HG02973 (cell line): ENCODE results near the gene LPCAT3.
"Not testable (repeated sequence)": the region's sequence is repeated elsewhere in the genome, so short reads cannot be mapped to it uniquely, and the experiment has no call there.

ENCODE experiments used
- ATAC-seq: cut with Tn5 transposase; IDR thresholded peaks from one replicate; pipeline ENCODE4 v1.9.1; 2021; ENCODE audit warnings: moderate library complexity; ENCODE audit not compliant: unreplicated experiment

Gene LPCAT3

DNA sequence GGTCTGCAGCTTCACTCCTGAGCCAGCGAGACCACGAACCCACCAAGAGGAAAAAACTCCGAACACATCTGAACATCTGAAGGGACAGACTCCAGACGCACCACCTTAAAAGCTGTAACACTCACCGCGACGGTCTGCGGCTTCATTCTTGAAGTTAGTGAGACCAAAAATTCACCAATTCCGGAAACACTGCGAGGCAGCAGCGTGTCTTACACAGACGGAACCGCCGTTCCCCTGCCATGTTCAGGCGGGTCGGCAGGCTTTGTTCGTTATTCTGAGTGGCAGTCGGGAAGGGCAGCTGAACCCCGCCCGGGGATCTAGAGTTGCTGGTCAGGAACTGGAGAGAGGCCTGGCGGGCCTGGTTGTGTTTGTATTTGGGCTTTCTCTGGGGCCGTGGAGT is 20.3 kb upstream of the LPCAT3 start:
- no peak for ATAC-seq

DNA sequence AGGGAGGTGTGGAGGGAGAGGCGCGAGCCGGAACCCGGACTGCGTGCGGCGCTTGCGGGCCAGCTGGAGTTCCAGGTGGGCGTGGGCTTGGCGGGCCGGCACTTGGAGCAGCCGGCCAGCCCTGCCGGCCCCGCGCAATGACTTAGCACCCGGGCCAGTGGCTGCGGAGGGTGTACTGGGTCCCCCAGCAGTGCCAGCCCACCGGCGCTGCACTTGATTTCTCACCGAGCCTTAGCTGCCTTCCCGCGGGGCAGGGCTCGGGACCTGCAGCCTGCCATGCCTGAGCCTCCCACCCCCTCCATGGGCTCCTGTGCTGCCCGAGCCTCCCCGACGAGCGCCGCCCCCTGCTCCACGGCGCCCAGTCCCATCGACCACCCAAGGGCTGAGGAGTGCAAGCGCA is 19.1 kb upstream of the LPCAT3 start:
- not testable (repeated sequence) for ATAC-seq

DNA sequence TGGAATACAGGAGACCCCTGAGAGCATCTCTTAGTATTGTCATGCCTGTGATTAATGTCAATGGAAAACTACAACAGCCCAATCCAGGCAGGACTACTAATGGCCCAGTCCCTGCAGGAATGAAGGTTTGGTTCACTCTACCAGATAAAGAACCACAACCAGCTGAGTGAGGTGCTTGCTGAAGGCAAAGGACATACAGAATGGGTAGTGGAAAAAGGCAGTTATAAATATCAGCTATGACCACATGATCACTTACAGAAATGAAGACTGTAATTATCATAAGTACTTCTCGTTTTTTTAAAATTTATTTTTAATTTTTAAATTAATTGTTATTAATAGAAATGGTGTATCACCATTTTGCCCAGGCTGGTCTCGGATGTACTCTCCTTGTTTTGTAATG is 17.2 kb upstream of the LPCAT3 start:
- no peak for ATAC-seq

DNA sequence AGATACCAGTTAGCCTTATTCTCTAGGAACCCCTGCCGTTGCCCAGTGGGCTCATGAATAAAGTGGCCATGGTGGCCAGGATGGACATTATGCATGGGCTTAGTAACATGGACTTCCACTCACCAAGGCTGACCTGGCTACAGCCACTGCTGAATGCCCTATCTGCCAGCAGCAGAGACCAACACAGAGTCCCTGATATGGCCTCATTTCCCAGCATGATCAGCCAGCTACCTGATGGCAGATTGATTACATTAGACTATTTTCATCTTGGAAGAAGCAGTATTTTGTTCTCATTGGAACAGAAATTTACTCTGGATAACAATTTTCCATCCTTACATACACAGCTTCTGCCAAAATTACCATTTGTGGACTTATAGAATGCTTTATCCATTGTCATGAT is 16.2 kb upstream of the LPCAT3 start:
- ATAC-seq: no peak

DNA sequence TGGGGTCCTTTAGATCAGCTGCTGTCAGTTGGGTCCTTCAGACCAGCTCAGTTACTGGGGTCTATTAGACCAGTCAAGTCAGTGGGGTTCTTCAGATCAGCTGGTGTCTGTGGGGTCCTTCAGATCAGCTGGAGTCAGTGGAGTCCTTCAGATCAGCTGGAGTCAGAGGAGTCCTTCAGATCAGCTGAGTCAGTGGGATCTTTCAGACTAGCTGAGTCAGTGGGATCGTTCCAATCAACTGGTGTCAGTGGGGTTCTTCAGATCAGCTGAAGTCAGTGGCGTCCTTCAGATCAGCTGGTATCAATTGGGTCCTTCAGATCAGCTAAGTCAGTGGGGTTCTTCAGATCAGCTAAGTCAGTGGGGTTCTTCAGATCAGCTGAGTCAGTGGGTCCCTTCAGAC is 14.7 kb upstream of the LPCAT3 start:
- no peak for ATAC-seq

DNA sequence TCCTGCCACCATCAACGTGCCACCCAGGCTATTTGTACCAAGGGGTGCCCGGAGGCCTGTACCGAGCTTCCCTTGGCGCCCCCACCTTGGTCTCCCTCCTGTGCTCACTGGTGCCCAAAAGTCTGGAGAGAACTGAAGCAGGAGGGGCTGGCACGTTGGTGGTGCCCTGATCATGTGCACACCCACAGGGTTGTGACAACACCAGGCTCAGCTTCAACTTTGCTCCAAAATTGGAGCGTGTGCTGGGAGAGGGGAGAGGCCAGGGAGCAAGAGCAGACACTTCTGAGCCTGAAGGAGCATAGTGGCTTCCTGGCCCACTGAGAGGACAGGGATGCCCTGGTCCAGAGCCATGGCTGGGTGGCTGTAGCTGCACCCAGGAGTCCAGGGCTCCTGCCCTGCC is 13.0 kb upstream of the LPCAT3 start:
- no peak for ATAC-seq

DNA sequence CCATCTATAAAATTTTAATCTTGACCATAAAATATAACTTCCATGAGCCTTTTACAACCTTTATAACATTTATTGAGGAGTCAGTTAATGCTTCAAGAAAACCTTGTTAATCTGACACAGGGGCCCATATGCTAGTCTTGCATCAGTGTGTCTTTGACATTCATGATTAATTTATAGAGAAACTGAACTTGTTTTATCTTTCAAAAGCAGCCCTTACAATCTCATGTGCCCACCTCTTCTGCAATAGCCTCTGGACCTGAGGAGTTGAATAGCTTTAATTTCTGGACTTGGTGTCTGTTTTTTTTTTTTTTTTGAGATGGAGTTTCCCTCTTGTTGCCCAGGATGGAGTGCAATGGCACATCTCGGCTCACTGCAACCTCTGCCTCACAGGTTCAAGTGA is 8.6 kb upstream of the LPCAT3 start:
- no peak for ATAC-seq

DNA sequence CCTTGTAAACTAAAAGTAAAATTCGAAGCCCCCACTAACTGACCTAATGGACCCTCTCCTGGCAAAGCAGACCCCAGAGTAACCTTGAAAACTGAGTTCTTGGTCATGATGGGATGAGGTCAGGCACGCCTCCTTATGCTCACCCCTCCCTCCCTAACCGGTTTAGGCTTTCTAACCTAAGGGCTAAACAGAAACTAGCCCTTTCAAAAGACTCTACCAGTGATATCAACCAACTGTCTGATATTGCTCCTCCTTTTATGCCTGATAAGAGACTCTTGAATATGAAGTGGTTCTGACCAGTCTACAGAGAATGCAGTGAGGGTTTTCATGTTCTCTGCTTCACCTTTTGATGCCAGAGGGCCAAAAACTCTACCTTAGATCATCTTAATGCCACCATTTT is 4.8 kb upstream of the LPCAT3 start:
- no peak for ATAC-seq

DNA sequence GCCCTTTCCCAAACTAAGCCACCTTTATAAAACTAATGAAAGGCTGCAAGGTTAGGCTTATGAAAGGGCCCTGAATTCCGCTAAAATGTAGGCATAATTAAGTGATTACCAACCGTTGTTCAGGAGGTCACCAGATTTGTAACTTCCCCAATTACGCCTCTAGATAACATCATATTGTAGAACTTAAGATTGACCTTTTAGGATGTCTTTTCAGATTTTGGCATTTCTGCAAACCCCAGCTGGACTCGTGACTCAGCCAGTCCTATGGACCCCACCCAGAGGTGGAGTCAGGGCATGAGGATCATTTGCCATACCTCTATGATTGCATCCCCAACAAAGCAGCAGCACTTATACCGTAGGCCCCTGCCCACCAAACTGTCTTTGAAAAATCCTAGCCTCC is 3.7 kb upstream of the LPCAT3 start:
- ATAC-seq: no peak

DNA sequence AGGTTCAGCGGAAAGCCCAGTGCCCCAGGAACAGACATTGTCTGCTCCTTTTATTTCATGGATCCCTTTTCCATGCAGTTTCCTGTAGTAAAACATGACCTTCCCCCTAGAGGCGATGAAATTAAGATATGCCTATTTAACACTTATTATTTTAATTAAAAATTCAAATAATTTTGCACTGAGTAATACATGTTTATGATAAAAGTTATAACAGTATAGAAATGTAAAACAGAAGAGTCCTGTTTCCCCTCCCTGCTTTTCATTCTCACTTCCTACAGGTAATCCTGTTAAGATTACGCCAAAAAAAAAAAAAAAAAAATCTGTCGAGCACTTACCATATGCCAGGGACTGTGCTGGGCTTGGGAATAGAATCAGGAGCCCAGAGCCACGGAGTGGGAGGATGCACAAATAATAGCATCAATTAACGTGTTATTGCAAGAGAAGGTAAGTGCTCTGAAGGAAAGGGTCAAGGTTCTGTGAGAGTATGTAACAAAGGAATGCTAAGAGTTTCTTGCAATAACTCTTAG is 830 bp upstream of the LPCAT3 start:
- no peak for ATAC-seq

DNA sequence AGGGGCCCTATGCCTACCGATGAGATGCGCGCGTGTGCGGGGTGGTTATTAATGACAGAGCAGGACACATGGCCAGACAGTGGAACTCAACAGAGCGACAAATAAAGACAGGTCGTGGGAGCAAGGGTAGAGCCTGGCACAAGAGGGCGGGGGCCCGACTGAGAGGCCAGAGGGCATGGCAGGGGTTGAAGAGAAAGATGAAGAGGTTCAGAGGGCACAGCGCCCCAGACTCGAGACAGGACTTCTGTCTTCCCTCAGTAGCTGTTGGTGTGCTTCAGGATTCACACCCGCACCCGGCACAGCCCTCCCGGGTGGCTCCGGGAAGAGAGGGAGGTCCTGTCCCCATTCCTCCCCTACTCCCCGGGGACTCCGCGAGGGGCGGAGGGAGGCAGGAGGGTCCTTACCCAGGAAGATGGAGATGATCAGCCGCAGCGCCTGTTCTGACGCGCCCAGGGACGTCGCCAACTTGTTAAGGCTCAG is 366 bp downstream of the LPCAT3 start:
- ATAC-seq: no peak

DNA sequence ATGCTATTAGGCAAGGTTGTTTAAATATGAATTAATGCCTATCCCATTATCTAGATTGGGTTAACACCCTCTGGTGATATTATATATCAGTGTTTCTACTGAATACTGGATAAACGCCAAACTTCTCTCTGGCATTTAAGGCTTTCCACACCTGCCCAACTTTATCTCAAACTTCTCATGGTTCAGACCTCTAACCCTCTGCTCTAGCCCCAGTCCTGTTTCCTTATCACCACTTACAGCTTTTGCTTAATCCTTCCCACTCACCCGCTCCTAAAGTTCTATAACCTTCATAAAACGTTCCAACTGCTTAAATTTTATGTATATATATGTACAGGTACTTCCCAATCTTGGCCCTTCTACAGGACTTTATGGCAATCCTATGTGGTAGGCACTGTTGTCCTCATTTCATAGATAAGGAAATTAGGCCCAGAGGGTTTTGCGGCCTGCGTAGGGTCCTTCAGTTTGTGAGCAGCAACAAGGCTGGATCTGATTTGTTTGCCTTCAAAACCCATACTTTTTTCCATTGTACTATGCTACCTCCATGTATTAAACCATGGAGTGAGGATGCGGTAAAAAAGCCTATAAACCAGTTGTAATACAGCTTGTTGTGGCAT is 1.2 kb downstream of the LPCAT3 start:
- no peak for ATAC-seq

DNA sequence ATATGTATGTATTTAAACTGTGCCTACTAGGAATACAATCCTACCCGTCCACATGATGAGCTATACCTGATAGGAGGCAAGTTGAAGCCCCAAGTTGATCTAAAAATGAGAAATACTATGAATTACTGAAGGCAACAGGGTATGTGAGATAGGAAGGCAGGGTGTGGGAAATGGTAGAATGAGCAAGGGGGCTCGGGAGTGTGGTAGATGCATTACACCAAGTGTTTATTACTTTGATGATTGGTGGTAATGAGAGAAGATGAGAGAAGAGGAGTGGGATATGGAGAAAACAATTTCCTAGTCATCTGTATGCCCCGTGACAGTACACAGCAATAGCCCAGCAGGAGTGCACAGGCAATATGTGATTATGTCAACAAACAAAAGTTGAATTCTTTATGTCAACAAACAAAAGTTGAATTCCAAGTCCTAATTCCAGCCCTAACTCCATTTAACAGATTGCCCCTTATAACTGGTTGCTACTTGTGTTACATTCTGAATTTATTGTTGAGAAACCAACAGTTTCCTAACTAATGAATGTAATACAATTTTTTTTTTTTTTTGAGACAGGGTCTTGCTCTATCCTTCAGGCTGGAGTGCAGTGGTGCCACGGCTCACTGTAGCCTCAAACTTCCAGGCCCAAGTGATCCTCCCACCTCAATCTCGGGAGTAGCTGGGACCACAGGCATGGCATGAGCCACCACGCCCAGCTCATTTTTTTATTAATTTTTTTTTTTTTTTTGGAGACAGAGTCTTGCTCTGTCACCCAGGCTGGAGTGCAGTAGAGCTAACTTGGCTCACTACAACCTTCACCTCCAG is 2.5 kb downstream of the LPCAT3 start:
- no peak for ATAC-seq

DNA sequence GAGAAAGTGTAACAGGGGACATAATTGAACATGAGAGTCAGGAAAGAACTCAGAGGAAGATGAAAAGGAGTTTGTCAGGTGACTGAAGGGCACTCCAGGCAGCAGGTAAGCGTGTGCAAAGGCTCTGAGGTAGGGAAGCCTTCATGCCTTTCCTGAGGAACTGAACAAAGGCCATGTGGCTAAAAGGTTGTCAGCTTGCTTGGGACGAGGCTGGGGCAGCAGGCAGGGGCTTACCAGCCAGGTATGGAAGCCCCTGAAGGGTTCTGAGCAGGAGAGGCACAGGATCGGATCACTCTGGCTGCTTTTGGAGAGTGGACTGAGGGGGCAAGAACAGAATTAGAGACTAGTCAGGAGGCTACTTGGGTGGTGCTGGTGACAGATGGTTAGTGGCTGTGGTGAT is 5.2 kb downstream of the LPCAT3 start:
- ATAC-seq: no peak

DNA sequence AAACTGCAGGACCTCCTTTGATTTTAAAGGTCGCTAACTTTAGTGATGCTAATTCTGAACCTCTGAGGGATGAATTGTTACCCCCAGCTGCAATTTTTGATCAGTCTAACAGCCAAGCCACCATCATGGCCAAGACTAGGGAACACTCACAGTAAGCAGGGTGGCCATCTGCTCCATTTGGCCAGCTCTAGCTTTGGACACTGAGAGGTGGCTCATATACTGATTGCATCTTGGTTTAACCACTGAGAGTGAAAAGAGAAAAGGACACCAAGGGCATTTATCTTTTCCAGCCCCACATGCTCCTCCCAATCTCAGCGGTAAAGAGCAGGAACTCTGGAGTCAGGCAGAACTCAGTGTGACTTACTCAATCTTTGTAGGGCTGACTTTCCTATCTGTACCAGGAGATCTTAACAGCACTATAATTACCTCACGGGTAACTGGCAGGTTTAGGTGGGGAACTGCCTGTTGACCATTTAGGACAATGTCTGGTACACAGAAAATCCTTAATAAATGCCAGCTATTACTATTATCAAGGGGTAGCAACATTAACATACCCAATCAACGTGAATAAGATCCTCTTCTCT is 6.2 kb downstream of the LPCAT3 start:
- ATAC-seq: no peak

DNA sequence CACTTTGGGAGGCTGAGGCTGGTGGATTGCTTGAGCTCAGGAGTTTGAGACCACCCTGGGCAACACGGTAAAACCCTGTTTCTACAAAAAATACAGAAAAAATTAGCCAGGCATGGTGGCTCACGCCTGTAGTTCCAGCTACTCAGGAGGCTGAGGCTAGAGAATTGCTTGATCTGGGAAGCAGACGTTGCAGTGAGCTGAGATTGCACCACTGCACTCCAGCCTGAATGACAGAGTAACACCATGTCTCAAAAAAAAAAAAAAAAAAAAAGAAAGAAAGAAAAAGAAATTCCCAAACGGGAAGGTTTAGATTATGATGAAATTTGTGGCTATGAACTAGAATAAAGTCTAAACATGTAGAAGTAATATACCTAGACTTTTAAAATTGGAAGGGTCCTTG is 6.9 kb downstream of the LPCAT3 start:
- ATAC-seq: not testable (repeated sequence)

DNA sequence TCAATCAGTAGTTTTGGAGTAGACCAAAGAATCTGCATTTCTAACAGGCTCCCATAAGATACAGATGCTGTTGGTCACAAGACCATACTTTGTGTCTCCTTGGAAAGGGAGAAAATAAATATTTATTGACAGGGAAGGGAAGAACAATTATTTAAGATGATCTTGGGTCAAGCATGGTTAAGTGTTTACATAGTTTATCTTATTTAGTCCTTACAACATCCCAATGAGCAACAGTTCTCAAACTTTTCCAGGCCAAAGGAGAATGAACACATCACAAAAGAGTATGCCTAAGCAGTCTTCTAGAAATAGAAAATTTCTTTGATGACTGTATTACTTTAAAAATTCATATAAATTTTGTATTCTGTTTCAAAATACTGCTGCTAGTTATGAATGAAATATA is 8.8 kb downstream of the LPCAT3 start:
- ATAC-seq: no peak

DNA sequence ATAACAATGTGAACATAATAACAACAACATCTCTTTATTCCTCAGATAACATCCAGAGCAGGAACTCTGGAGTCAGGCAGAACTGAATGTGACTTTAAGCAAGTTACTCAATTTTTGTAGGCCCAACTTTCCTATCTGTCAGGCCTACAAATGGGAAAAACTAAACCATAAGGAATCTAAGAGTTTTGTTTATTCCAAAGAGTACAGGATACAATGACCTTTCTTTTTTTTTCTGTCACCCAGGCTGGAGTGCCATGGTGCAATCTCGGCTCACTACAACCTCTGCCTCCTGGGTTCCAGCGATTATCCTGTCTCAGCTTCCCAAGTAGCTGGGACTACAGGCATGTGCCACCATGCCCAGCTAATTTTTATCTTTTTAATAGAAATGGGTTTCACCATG is 9.4 kb downstream of the LPCAT3 start:
- ATAC-seq: no peak

DNA sequence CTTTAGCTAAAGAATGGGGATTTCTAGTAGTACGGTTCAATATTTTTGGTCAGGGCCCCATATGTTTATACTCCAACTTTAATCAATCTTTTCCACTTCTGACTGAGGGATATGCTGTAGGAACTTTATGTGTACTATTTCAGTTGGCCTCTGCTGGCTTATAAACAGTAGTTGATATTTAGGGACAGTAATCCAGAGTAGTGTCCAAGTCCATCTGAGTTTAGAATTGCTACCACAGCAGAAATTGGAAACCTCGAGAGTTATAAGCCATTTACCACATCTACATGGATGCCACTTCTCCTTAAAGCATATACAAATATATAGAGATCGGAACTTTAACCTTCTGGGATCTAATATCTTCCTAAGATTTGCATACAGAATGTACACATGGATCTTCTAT is 11.6 kb downstream of the LPCAT3 start:
- ATAC-seq: no peak

DNA sequence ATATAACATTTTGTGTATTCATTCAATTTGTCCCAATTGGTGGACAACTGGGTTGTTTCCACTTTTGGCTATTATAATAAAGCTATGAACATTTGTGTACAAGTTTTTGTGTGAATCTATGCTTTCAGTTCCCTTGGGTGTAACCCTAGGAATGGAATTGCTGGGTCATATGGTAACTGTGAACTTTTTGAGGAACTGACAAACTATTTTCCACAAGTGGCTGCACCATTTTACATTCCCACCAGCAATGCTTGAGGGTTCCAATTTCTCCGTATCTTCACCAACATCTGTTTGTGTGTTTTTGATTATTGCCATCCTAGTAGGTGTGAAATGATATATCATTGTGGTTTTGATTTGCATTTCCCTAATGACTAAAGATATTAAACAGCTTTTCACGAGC is 13.0 kb downstream of the LPCAT3 start:
- ATAC-seq: no peak

DNA sequence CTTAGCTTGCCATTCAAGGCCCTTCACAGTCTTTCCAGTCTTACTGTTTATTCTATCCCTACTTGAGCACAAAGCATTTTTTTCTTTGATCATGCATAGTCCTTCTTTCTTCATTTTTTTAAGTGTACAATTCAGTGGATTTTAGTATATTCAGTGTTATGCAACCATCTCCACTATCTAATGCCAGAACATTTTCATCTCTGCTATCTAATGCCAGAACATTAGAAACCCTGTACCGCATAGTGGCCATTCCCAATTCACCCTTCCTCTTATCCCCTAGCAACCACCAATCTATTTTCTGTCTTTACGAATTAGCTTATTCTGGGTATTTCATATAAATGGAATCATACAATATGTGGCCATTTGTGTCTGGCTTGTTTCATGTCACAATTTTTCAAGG is 13.4 kb downstream of the LPCAT3 start:
- ATAC-seq: no peak

DNA sequence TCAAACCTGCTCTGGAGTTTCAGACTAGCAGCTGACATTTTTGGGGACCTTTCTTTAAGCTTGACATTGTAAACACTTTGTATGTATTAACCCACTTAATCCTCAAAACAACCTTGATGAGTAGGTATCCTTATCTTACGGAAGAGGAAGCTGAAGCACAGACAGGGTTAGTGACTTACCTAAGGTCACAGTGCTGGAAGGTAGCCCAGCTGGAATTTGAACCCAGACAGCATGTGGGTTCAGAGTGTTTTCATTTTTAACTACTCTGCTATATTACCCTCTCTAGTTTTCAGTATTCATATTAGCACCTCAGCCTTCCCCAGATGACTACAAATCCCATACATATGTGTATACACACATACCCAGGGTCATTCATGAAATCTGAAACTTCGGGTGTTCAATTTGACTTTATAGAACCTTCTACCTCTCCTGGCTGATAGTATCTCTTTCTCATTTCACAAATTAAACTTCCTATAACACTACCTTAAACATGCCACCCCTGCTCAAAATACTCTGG is 13.9 kb downstream of the LPCAT3 start:
- ATAC-seq: no peak
